ENCODE measurements around the gene CATSPER4. TPM values are rescaled to one million over a fixed set of nuclear protein-coding genes. Genes with fewer than 3 reads are reported as not detected.

The CATSPER4 gene
- total and polyA plus RNA-seq, 2 of the 13 experiments (the other 11 are each of a cell fraction or from before 2014, with no cell fraction given), result not detected

- TF ChIP-seq ZNF18 (CRISPR knock-in tag; IDR thresholded peaks at IDR 0.05; ENCODE audit: insufficient replicate concordance) (no peak), ZNF687 (CRISPR knock-in tag; IDR thresholded peaks at IDR 0.05) (peak; percentile 94), ZNF317 (CRISPR knock-in tag; IDR thresholded peaks at IDR 0.05) (peak; percentile 28; the same call in 1 of the 2 replicates), CHD4 (IDR thresholded peaks at IDR 0.05; ENCODE audit: borderline replicate concordance, low read length) (no peak), EED (CRISPR knock-in tag; IDR thresholded peaks at IDR 0.05) (peak; percentile 79; the same call in 1 of the 2 replicates), SIN3B (IDR thresholded peaks at IDR 0.05; ENCODE audit: low read length) (no peak), ZNF546 (CRISPR knock-in tag; conservative IDR thresholded peaks at IDR 0.05) (peak; percentile 66), TBL1XR1 (IDR thresholded peaks at IDR 0.05; ENCODE audit: borderline replicate concordance, low read length, partially characterized antibody) (peak; percentile 10), JDP2 (CRISPR knock-in tag; IDR thresholded peaks at IDR 0.05; ENCODE audit: borderline replicate concordance) (no peak), NONO (IDR thresholded peaks at IDR 0.05) (no peak), NONO (CRISPR knock-in tag; conservative IDR thresholded peaks at IDR 0.05) (0 out of 2 replicates have a peak, but pooled peaks have one; percentile 49), BRF2 (CRISPR knock-in tag; IDR thresholded peaks at IDR 0.05) (no peak), ZFX (CRISPR knock-in tag; IDR thresholded peaks at IDR 0.05; ENCODE audit: low read depth) (peak; percentile 93), HOXA9 (CRISPR knock-in tag; IDR thresholded peaks at IDR 0.05; ENCODE audit: borderline replicate concordance) (no peak), ZNF281 (CRISPR knock-in tag; IDR thresholded peaks at IDR 0.05; ENCODE audit: borderline replicate concordance) (no peak), BHLHE40 (IDR thresholded peaks at IDR 0.05; ENCODE audit: low read length) (no peak), RARG (CRISPR knock-in tag; IDR thresholded peaks at IDR 0.05; ENCODE audit: low read depth) (no peak), ZNF883 (CRISPR knock-in tag; IDR thresholded peaks at IDR 0.05; ENCODE audit: not compliant biosample characterization) (peak; percentile 47), ZNF891 (CRISPR knock-in tag; IDR thresholded peaks at IDR 0.05) (no peak), ZNF124 (CRISPR knock-in tag; IDR thresholded peaks at IDR 0.05) (no peak)
Observed at GRCh38 chr1:26233903-26234643, 43.7 kb downstream of the CATSPER4 start, which contains the start of gene CEP85 (continued).
